GM23248 (cell line): ENCODE measurements around the gene PLCD3.

Experiments used
- EZH2 ChIP-seq: fragments of 200-600 bp; sonication (generic); IDR thresholded peaks from 2 replicates; pipeline ENCODE4 v1.6.1; 2018; ENCODE audit warnings: antibody characterized with exemption, mild to moderate bottlenecking; ENCODE audit not compliant: insufficient read depth, poor library complexity, severe bottlenecking
- EZH2phosphoT487 ChIP-seq: fragments of 200-600 bp; sonication (generic); IDR thresholded peaks from 2 replicates; pipeline ENCODE4 v1.6.1; 2018; ENCODE audit warnings: antibody characterized with exemption, moderate library complexity, mild to moderate bottlenecking, low read depth; ENCODE audit not compliant: insufficient read depth

DNA sequence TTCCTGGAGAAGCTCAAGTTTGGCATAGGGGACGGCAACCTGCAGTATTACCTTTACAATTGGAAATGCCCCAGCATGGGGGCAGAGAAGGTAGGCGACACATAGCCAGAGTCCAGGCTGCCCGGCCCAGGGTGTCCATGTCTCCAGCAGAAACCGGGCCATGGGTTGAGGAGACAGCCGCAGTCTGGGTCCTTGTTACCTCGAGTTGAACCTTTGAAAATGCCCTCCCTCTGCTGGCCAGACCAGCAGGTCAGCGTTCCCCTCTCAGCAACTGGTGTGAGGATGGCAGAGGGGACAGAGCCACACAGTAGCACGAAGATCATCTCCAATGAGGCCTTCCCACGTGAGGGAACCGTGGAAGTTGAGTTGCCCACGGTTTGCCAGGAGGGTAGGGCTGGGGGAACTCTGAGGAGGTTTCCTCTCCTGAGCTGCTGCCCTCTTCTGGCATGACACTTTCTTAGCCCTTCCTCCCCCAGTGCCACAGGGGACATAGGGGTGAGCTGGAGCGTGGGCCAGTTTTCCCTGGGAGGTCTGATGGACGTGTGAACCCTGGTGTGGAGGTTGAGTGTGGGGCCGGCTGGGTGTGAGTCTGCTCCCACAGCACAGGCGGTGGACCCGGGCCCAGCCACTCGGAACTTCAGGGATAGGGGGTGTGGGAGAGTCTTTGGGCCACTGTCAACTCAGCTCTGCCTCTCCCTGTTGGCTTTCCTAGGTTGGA is 27.2 kb downstream of the PLCD3 start:
- TF ChIP-seq EZH2phosphoT487 (no peak), EZH2 (no peak)
